Activated B cell treated with CpG ODN at 0.5 μM for 24 hours (primary cell): ENCODE measurements around the gene MYADM. TPM values are rescaled to one million over a fixed set of nuclear protein-coding genes. Genes with fewer than 3 reads are reported as not detected.

Experiments
- ATAC-seq: fragments of 200-7000 bp; cut with Tn5 transposase; one replicate; pipeline ENCODE4 v1.10.0; 2021; ENCODE audit warnings: low read depth, mild to moderate bottlenecking, moderate library complexity
- CTCF ChIA-PET: fragments of 350-600 bp; sonication (Branson Sonifier 250); formaldehyde crosslinking; loops from one replicate; lab custom pipeline; 2021; ENCODE audit warnings: antibody characterized with exemption; lab: Charles Lee
- POLR2A ChIA-PET: fragments of 350-600 bp; sonication (Branson Sonifier 250); formaldehyde crosslinking; loops from one replicate; lab custom pipeline; 2021; ENCODE audit warnings: antibody characterized with exemption; lab: Charles Lee
- DNase-seq: peaks from one replicate; pipeline ENCODE4 v3.0.0; 2022
- H3K27ac Mint-ChIP-seq: one replicate; pipeline ENCODE4 v1.8.0; 2020; ENCODE audit warnings: mixed read lengths
- H3K27me3 Mint-ChIP-seq: one replicate; pipeline ENCODE4 v1.8.0; 2021; ENCODE audit warnings: mixed read lengths
- H3K36me3 Mint-ChIP-seq: one replicate; pipeline ENCODE4 v1.8.0; 2021; ENCODE audit warnings: low read depth, mixed read lengths
- H3K4me1 Mint-ChIP-seq: one replicate; pipeline ENCODE4 v1.8.0; 2021; ENCODE audit warnings: mixed read lengths
- H3K4me3 Mint-ChIP-seq: one replicate; pipeline ENCODE4 v1.8.0; 2020; ENCODE audit warnings: mild to moderate bottlenecking, mixed read lengths
- H3K9me3 Mint-ChIP-seq: one replicate; pipeline ENCODE4 v1.8.0; 2020; ENCODE audit warnings: mixed read lengths
- CTCF ChIP-seq: fragments of 200-600 bp; IDR thresholded peaks from one replicate; pipeline ENCODE4 v1.8.0; 2022; ENCODE audit warnings: antibody characterized with exemption, mild to moderate bottlenecking
- intact Hi-C: fragments of 100-400 bp; cut with micrococcal nuclease; formaldehyde crosslinking; loops from one replicate; pipeline ENCODE4 v1.15.1; 2024
- total RNA-seq: library from RNA; stranded (reverse); gene quantifications from 2 replicates; pipeline ENCODE4 v1.2.3, GENCODE V29; 2022

MYADM gene
- total RNA-seq, 1 donor from 2014 or later, result 10.9 TPM

GRCh38 chr19:53896682-53897081 is 29.0 kb downstream of the MYADM start:
- Mint-ChIP-seq H3K9me3 (no peaks in the 10 kb centered on the region), H3K4me3 (no peak overlapping the region), H3K27ac (no peak overlapping the region), H3K36me3 (no peaks in the 10 kb centered on the region), H3K4me1 (peaks cover 2% of the 10 kb centered on the region), H3K27me3 (peaks cover 57% of the 10 kb centered on the region)
- intact Hi-C loops, result no loop called here
- ATAC-seq (no peak), DNase-seq (no peak)
- CTCF ChIA-PET, result no interaction called here
- no peak for TF ChIP-seq CTCF
- POLR2A ChIA-PET, result no interaction called here

GRCh38 chr19:53897459-53897858 is 29.8 kb downstream of the MYADM start:
- ChIA-PET POLR2A (no interaction called here), CTCF (no interaction called here)
- no peak overlapping the region for H3K4me3 Mint-ChIP-seq
- ATAC-seq, result no peak
- intact Hi-C loops, result no loop called here
- TF ChIP-seq CTCF, result no peak
- DNase-seq, result no peak
- H3K9me3 Mint-ChIP-seq, result no peaks in the 10 kb centered on the region
- H3K27me3 Mint-ChIP-seq, result peaks cover 54% of the 10 kb centered on the region
- H3K36me3 Mint-ChIP-seq, result no peaks in the 10 kb centered on the region
- H3K27ac Mint-ChIP-seq, result no peak overlapping the region
- peaks cover 2% of the 10 kb centered on the region for H3K4me1 Mint-ChIP-seq

DNA sequence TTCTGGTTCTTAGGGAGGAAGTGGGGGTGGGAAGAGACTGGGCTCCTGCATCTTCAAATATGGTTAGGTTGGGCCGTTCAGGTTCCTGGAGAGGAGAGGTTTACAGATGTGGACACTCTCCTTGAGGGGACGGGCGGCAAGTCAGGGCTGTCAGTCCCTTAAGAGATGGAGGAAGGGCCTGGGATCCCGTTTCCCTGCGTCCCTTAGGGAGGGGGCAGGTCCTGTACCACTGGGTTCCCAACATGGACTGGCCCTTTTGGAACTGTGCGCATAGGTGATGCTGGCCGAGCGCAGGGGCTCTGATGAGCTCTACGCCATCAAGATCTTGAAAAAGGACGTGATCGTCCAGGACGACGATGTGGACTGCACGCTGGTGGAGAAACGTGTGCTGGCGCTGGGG is 30.5 kb downstream of the MYADM start:
- no peak for ATAC-seq
- H3K36me3 Mint-ChIP-seq, result no peaks in the 10 kb centered on the region
- H3K27me3 Mint-ChIP-seq, result peaks cover 54% of the 10 kb centered on the region
- ChIA-PET POLR2A (no interaction called here), CTCF (no interaction called here)
- no peak overlapping the region for H3K27ac Mint-ChIP-seq
- H3K4me3 Mint-ChIP-seq, result no peak overlapping the region
- intact Hi-C loops, result no loop called here
- peaks cover 2% of the 10 kb centered on the region for H3K4me1 Mint-ChIP-seq
- TF ChIP-seq CTCF, result no peak
- DNase-seq, result no peak
- H3K9me3 Mint-ChIP-seq, result no peaks in the 10 kb centered on the region

DNA sequence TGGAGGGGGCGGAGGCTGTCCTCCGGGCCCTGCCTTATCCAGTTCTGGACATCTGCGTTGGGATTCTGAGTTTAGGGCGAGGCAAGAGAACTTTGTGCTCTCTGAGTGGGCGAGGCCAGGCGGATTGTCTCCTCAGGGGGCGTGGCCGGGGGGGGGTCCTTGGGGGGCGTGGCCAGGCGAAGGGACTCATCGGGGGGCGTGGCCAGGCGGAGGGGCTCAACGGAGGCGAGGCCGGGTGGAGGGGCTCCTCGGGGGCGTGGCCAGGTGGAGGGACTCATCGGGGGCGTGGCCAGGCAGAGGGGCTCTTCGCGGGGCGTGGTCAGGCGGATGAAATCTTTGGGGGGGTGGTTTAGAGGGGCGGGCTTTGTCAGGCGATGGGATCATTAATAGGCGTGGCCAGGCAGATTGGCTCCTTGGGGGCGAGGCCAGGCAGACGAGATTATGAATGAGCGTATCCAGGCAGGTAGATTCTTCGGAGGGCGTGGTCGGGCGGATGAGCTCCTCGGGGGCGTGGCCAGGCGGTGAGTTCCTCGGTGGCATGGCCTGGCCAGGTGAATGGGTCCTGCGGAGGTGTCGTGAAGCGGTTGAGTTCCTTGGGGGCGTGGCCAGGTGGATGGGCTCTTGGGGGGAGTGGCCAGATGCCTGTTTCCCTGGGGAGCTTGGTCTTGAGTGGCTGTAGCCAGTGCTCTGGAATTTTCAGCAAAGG is 31.1 kb downstream of the MYADM start:
- Mint-ChIP-seq H3K27ac (no peak overlapping the region), H3K9me3 (no peaks in the 10 kb centered on the region), H3K27me3 (peaks cover 51% of the 10 kb centered on the region), H3K4me3 (no peak overlapping the region), H3K4me1 (peaks cover 2% of the 10 kb centered on the region), H3K36me3 (no peaks in the 10 kb centered on the region)
- intact Hi-C loops, result no loop called here
- DNase-seq (no peak), ATAC-seq (no peak)
- TF ChIP-seq CTCF, result no peak
- POLR2A ChIA-PET, result no interaction called here
- CTCF ChIA-PET, result no interaction called here

- Mint-ChIP-seq H3K4me3 (no peak overlapping the region), H3K27me3 (peaks cover 58% of the 10 kb centered on the region), H3K36me3 (no peaks in the 10 kb centered on the region), H3K4me1 (peaks cover 2% of the 10 kb centered on the region), H3K27ac (no peak overlapping the region), H3K9me3 (no peaks in the 10 kb centered on the region)
- DNase-seq (no peak), ATAC-seq (no peak)
- ChIA-PET POLR2A (no interaction called here), CTCF (no interaction called here)
- intact Hi-C loops, result no loop called here
- TF ChIP-seq CTCF, result no peak
Measured at GRCh38 chr19:53900191-53900860, 32.6 kb downstream of the MYADM start.
